GM12891 (cell line): ENCODE results near the gene PDE6A.

ENCODE experiments used
- DNase-seq: peaks from one replicate; pipeline ENCODE4 v3.0.0; 2011; ENCODE audit warnings: low spot score; ENCODE audit not compliant: insufficient read length
- FAIRE-seq: peaks from 2 replicates; lab custom pipeline; 2011; peaks lifted over from hg19 to GRCh38; lab: Jason Lieb, UNC
- PAX5 ChIP-seq: IDR thresholded peaks from 2 replicates; pipeline ENCODE4 v1.6.1; 2011; ENCODE audit warnings: low read length, moderate library complexity, mild to moderate bottlenecking; ENCODE audit not compliant: insufficient read depth, severe bottlenecking
- POLR2A ChIP-seq: IDR thresholded peaks from 2 replicates; pipeline ENCODE4 v1.6.1; 2011; ENCODE audit warnings: low read depth, low read length, control low read depth
- POLR2AphosphoS5 ChIP-seq: IDR thresholded peaks from 2 replicates; pipeline ENCODE4 v1.6.1; 2011; ENCODE audit warnings: low read depth, low read length, control low read depth
- POU2F2 ChIP-seq: IDR thresholded peaks from 2 replicates; pipeline ENCODE4 v1.6.1; 2011; ENCODE audit warnings: low read depth, mild to moderate bottlenecking, control low read depth, low read length, moderate library complexity
- SPI1 ChIP-seq: IDR thresholded peaks from 2 replicates; pipeline ENCODE4 v1.6.1; 2011; ENCODE audit warnings: low read depth, low read length, control low read depth
- TAF1 ChIP-seq: IDR thresholded peaks from 2 replicates; pipeline ENCODE4 v1.6.1; 2011; ENCODE audit warnings: low read depth, low read length, control low read depth

PDE6A gene

DNA sequence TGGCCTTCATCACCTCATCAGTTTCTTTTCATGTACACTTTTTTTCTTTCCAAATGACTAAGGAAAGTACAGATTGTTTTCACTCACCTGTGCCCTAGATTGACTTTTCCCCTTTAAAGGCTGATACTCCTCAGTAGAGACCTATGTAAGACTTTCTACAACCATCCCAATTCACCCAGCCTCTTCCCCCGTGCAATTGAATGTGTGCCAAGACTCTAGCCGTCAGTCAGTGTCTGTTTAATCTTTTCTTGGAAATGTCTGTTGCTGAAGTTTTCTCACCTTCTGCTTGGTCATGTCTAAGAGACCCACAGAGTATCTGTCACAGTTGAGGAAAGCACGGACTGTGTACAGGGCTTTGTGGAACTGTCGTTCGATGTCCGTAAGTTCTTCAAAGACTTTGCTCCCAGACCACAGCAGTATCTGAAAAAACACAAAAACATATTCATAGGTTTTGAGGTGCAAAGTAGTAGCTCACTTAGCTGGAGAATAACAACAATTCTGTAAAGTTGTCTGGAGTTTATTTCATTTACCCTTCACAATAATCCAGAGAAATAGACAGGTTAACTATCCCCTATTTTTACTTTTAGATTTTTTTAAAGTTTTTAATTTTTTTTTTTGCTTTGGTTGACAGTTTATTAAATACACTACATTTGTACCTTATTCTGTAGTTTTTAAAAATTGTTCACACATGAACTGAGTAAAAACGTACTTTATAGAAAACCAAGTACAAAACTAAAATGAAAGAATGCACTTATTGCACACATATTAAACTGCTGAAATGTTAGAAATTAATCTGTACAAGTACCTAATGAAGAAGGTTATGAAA lies 13.6 kb downstream of the PDE6A start:
- FAIRE-seq (no peak), DNase-seq (no peak)
- TF ChIP-seq POLR2A (no peak), SPI1 (no peak), POU2F2 (no peak)

DNA sequence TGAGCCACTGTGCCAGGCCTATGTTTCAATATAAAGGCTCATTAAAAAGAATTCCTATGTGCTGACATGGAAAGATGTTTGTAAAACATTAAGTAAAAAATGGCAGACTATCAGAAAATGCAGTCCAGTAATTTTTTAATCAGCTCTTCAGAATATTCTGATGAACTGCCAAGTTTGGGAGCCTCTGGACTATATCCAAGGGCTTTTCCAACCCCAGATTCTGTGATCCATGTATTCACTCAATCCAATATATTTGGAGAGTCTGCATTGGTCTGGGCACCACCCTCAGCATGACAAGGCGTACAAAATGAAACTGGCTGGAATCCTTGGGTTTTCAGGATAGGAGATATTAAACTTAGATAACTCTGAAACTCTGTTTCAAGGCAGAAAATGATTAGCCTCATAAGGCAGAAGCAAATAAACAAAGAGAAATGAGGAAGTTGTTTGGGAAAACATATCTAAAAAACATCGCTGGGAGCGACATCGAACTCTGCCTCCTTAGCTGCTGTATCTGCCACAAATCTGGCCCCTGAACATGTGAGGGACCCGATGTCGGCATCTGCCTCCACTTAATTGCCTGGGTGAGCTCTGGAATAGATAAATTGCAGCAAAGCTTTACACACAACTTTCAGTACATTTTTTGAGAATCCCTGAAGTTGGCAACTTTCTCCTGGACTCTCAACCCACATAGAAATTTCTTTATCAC lies 14.4 kb downstream of the PDE6A start:
- FAIRE-seq (no peak), DNase-seq (no peak)
- TF ChIP-seq TAF1 (no peak), POU2F2 (no peak), SPI1 (no peak), POLR2A (no peak), PAX5 (no peak), POLR2AphosphoS5 (no peak)

DNA sequence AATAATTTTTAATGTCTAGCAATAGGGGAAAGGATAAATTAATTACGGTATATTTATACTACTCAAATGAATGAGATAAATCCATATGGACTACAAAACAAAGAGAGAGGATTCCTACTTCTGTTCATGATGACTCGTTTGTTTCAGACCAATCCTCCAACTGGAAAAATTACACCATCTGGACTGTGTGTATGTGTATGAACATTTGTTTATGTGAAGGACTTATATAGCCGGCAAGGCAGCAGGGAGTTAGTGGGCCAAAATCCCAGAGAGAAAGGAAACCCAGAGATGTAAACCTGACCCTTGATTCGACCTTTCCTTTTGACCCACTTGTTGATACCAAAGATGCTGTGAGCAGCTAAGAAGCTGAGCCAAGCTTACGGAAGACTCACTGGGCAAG lies 20.1 kb downstream of the PDE6A start:
- FAIRE-seq (peak; percentile 13), DNase-seq (no peak)
- TF ChIP-seq PAX5 (no peak), POU2F2 (no peak), TAF1 (no peak), POLR2A (no peak), SPI1 (no peak)

DNA sequence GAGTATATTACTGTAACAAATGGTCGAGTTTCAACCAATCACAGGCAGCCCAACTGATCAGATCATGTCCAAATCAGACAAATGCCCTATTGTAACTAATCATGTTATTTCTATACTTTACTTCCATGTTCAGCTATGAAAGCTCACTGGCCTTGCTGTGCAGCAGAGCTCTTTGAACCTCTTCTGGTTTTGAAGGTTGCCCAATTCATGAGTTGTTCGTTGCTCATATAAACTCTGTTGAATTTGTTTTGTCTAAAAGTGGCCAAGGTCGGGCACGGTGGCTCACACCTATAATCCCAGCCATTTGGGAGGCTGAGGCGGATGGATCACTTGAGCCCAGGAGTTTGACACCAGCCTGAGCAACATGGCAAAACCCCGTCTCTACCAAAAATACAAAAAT lies 21.6 kb downstream of the PDE6A start:
- DNase-seq, result no peak
- TF ChIP-seq SPI1 (no peak), POLR2AphosphoS5 (no peak), POLR2A (no peak), POU2F2 (no peak), TAF1 (no peak), PAX5 (no peak)
- FAIRE-seq, result no peak

DNA sequence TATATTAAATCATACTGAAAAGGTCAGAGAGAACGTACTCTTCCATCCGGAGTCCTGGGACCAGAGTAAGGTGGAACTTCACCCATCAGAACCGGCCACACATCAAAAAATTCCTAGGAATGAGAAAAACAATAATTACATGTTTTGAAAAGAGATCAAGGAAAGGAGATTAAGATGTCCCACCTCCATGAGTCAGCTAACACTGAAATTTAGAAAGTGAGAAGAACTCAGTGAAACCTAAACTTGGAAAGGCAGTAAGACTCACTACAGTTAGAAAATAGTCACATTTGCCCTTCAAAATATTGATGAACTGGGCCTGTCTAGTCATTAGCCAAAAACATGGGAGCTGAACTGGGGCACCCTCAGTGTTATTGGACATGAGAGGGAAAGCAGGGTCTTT lies 23.0 kb downstream of the PDE6A start:
- TF ChIP-seq SPI1 (no peak), PAX5 (no peak), POU2F2 (no peak), POLR2A (no peak)
- DNase-seq (no peak), FAIRE-seq (no peak)

DNA sequence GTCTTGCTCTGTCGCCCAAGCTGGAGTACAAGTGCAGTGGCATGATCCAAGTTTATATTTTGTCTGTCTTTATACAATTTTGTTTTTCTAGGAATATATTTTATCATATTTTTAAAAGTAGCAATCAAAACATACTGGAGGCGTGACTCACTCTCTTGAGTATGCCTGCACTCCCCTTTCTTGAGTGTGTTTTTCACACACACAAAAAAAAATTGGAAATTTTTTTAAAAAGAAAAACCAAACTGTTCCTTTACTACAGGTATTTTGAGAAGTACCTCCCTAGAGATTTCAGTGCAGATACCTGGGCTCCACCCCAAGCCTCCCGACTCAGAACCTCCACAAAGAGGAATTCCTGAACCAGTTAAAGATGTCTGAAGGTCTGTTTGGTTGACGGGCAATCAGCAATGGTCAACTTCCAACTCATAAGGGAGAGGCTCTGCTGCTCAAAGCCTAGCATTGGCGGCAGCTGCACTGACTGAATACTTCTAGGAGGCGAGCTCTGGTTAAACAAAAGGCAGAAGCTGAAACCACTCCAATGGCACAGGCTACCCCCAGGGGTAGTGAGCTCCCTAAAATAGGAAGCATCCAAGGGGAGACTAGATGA lies 27.4 kb downstream of the PDE6A start:
- no peak for TF ChIP-seq PAX5
- FAIRE-seq (no peak), DNase-seq (no peak)

DNA sequence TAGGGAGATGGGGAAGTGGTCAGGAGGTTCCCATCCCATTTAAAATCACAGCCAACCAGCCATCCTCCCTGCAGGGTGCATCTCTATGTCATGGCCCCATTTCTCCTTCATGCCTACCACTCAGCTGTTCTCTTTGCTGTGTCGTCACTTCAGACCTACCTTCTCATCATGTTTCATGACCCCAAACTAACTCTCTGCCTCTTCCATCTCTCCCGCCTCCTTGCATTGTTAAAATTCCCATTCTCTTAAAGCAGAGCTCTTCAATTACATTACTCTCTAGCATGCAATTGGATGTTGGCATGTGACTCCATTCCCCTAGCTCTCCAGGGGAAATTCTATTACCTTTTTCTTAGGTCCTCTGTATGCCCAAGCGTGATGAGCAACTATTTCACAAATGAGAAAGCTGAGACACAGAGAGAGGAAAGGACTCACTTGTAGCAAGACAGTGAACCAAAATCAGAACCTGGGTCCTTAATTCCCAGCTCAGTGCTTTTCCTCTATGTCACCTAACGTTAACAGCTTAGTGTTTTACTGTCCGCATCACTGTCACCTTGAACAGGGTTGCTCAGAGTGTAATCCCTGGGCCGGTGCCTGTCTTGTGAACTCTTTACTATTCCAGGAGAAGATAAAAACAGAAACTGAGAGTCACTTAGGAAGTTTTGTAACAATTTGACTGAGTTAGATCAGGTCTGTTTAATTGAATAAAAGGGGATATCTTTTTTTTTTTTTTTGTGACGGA lies 28.1 kb downstream of the PDE6A start:
- no peak for FAIRE-seq
- TF ChIP-seq POLR2A, result no peak
- TF ChIP-seq SPI1, result no peak
- TF ChIP-seq POLR2AphosphoS5, result no peak
- no peak for TF ChIP-seq PAX5
- TF ChIP-seq POU2F2, result no peak
- no peak for TF ChIP-seq TAF1

DNA sequence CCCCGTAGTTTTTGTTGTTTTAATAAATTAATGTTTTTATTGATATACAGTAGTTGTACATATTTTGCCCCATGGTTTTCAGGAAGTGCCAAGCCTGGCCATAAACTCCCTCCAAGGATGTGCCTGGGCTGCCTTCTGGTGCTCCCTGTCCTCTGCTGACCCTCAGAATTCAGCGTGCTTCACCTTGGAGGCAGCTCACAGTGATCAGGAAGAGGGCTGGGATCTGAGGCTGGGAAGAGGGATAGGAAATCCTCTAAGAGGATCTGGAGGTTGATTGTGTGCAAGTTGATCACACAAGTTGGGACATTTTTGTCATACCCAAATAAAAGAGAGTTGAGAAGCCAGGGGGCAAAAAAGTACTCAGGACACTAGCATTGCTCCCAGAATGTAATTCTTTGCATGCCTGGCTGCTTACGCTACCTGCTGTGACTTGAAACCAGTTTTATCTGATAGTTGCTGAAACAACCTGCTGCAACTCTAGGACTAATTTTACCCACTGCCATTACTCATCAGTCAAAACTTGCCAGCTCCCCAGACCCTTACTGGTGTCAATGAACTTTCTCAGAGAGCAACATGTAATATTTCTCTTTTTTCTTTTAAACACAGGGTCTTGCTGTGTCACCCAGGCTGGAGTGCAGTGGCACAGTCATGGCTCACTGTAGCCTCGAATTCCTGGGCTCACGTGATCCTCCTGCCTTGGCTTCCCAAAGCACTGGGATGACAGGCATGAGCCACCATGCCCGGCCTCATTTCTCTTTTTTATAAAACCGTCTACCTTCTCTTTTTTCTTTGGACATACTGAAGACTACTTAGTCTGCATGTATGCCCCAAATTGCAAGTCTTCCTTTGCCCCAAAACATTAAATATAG lies 29.0 kb downstream of the PDE6A start:
- FAIRE-seq (no peak), DNase-seq (no peak)

More for the DNA sequence above, 28.1 kb downstream of the PDE6A start:
- DNase-seq, result no peak

More for the DNA sequence above, 29.0 kb downstream of the PDE6A start:
- TF ChIP-seq POU2F2 (no peak), PAX5 (no peak), SPI1 (no peak), POLR2A (no peak), POLR2AphosphoS5 (no peak), TAF1 (no peak)
